GM19395 (cell line): ENCODE measurements around the gene PRAMEF11.

Experiments
- ATAC-seq: cut with Tn5 transposase; IDR thresholded peaks from one replicate; pipeline ENCODE4 v1.9.1; 2021; ENCODE audit warnings: mild to moderate bottlenecking, moderate library complexity; ENCODE audit not compliant: unreplicated experiment

PRAMEF11 gene

DNA sequence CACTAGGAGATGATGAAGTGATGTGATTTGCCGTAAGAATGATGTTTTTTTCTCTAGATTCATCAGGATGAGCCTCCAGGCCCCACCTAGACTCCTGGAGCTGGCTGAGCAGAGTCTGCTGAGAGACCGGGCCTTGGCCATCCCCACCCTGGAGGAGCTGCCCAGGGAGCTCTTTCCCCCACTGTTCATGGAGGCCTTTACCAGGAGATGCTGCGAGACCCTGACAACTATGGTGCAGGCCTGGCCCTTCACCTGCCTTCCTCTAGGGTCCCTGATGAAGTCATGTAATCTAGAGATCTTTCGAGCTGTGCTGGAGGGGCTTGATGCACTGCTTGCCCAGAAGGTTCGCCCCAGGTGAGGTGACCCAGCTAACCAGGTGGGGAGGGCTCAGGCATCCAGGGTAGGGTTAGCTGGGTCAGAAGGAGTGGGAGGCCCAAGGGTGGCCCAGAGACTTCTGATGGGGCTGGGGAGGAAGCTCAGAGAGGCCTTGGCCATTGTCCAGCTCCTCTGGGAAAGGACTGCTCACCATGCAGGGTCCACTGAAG lies 56.3 kb downstream of the PRAMEF11 start:
- no peak for ATAC-seq
